GM19023 (cell line): ENCODE results near the gene MSH6.

ENCODE experiments used
- ATAC-seq: cut with Tn5 transposase; IDR thresholded peaks from one replicate; pipeline ENCODE4 v1.9.1; 2021; ENCODE audit warnings: mild to moderate bottlenecking, moderate library complexity; ENCODE audit not compliant: unreplicated experiment

The MSH6 gene

GRCh38 chr2:47782671-47783485, at the start of gene MSH6:
Gene MSH6, plus strand, starts transcription at chr2:47783145. Its CDS starts 89 bp downstream, at chr2:47783234.
- peak; percentile 84 for ATAC-seq

GRCh38 chr2:47735136-47735869, 47.6 kb upstream of the MSH6 start:
- no peak for ATAC-seq

GRCh38 chr2:47735912-47736311, 47.0 kb upstream of the MSH6 start:
- no peak for ATAC-seq

DNA sequence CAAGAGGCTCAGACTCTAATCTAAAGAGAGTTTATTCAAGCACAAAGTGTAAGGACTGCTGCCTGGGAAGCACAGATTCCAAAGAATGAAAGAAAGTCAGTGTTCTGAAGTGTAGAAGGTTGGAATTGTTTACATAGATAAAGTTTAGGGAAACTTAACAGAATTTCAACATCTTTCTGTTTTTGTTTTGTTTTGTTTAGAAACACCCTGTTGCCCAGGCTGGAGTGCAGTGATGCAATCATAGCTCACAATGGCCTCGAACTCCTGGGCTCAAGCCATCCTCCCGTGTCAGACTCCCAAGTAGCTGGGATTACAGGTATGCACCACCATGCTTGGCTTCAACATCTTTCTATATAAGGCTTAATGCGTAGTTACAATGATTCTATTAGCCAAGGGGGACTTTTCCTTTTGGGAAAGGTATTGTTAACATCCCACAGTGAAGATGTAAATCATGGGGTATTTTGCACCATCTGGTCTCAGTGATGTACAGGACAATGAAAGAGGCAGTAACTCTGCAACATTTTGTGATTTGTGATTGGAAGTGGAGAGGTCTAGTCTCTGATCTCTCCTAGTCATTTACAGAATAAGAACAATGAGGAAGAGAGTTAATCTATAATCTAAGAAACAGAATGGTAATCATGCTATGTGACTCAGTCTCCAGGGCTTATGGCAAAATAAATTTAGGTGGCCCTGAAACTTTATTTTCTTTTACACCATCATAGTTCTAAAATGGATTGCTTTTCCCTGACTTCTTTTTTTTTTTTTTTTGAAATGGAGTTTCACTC, 45.6 kb upstream of the MSH6 start:
- ATAC-seq: no peak

DNA sequence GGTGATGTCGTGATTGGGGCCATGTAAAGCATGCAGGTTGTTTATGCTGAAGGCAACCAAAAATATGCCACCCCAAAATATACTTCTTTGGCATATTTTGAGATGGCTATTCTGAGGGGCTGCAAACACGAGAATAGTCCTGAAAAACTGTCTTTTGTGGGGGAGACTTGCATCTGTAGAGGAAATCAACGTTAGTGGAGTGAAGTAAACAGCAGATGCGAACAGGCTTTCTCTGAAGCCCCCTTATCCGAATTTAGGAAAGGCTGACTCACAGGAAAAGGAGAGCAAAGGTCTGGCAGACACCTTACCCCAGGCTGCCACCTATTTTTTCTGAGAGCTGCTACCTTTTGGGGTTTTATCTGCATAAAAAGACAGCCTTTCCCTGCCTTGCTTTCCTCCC, 44.6 kb upstream of the MSH6 start:
- no peak for ATAC-seq

DNA sequence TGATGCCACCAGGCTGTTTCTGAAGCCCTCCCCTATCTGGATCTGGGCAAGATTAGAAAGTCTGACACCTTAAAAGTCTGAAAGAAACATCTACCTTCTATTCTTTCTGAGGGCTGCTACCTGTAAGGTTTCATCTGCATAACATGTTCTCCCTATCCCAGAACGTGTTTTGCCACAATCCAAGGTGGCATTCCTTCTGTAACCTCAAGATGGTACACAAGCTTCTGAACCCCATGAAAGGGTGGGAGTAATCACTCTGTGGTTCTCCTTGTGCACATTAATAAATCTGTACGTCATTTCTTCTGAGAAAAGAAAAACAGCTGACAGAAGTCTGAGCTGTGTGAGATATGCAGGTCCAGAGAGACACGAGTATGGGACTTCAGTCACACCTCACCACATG, 41.8 kb upstream of the MSH6 start:
- no peak for ATAC-seq

DNA sequence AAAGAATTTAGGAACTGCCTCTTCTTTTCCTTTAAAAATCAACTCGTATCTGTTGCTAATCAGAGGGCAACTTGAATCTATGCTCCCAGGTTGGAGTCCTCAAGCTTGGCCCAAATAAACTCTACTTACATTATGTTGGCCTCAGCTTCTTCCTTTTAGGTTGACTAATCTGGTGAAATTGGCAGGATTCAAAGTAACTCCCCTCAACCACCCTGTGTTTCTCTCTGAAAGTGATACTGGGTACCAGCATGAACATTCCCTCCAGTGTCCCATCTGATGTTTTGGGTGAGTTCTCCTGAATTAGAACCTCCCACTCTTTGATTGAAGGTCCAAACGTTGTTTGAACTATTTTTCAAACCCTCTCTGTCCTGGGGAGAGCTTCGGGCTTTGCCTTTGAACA, 41.3 kb upstream of the MSH6 start:
- no peak for ATAC-seq

DNA sequence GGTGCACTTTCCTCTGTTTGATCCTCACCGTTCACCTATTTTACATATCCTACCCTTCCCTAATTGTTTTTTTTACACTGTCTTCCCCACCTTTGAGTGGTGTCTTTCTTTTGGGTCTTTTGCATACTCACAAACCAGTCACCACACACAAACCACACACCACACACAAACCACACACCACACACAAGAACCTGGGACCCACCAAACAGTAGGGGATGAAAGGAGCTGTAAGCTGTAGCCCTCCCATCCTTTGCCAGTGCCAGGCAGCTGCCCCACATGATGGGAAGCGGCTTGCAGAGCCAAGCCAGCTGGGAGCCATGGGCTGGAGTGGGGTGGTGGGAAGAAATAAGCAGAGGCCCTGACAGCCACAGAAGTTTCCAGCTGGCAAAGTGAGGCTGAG, 38.9 kb upstream of the MSH6 start:
- no peak for ATAC-seq

GRCh38 chr2:47747878-47748277, 35.1 kb upstream of the MSH6 start:
- ATAC-seq: no peak

- ATAC-seq: peak; percentile 31
These were observed 31.0 kb upstream of the MSH6 start for GRCh38 chr2:47751856-47752414.

DNA sequence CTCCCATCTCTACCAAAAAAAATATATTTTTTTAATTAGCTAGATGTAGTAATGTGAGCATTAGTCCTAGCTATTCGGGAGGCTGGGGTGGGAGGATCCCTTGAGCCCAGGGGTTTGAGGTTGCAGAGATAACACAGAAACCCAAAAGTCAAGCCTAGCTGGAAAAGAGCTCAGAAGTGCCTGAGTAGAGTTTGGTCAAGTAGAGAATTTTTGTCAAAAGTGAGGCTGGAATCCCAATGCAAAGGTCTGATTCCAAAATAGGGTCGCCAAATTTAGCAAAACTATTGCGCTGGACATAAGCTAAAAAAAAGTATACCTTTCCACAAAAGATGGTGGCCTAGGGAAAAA, 15.5 kb upstream of the MSH6 start:
- ATAC-seq: no peak

DNA sequence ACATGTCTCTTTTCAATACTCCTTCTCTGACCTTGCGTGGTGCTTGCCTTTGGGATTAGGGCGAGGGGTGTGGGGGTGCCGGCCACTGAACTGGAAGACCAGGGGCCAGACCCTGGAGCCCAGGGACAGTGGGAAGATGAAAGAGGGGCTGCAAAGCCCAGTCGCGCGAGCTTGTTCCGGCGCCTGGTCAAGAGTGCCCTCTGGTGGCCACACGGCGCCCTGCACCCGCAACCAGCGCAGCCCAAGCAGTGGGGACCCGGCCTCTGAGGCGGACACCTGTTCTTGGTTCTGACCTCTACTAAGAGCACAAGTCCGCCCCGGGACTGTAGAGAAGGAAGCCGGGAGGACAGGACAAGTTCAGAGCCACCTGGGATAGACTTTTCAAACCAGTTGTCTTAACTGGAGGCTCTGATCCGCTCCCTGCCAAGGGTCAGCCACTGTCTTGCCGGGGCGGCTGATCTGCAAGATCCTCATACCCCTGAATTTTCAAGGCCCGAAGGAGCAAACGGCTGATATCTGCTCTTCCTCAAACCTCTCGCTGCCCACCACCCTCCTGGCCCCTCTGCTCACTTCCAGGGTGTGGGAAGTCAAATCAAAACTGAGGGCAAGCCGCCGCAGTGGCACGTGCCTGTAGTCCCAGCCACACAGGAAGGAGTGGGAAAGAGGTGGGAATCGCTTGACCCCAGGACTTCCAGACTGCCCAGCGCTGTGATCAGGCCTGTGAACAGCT, 14.9 kb upstream of the MSH6 start:
- ATAC-seq: peak; percentile 63

- ATAC-seq: no peak
These were observed 13.6 kb upstream of the MSH6 start for GRCh38 chr2:47769318-47769717.

- ATAC-seq: no peak
These were observed 11.7 kb upstream of the MSH6 start for GRCh38 chr2:47771211-47771610.

DNA sequence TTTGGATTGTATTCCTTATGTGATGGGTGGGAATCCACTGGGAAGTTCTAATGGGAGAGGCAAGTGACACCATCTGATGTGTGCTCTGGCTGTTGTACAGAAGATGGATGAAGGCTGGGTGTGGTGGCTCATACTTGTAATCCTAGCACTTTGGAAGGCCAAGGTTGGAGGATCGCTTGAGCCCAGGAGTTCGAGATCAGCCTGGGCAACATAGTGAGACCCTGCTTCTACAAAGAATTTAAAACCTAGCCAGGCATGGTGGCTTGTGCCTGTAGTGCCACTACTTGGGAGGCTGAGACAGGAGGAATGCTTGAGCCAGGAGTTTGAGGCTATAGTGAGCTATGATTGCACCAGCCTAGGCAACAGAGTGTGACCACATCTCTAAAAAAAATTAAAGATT, 10.6 kb upstream of the MSH6 start:
- ATAC-seq: no peak

GRCh38 chr2:47774567-47774966, 8.4 kb upstream of the MSH6 start:
- no peak for ATAC-seq

GRCh38 chr2:47777277-47777937, 5.5 kb upstream of the MSH6 start:
- ATAC-seq: no peak

DNA sequence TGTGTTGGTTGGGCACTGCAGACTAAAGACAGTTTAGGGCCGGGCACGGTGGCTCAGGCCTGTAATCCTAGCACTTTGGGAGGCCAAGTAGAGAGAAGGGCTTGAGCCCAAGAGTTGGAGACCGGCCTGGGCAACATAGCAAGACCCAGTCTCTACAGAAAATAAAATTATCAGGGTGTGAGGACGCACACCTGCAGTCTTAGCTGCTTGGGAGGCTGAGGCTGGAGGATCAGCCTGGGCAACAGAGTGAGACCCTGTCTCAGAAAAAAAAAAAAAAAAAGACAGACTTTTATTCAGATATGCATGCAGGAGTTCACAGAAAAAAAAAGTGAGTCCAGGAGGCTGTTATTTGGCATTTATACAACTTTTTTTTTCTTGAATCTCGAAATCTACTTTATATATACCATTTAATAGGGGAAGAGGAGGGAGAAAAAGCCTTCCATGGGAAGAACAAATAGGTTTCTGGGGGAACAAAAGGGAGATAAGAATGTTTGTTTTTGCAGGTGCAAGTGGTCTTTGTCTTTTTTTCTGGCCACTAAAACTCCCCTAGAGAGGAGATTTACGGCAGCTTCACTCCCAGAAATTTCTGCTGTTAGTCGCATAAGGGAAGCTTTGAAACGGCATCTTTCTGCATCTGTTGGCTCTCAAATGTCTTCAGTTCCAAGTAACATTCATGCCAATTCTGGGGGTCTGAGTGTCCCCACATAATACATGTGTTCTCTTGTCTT, 4.1 kb upstream of the MSH6 start:
- no peak for ATAC-seq

DNA sequence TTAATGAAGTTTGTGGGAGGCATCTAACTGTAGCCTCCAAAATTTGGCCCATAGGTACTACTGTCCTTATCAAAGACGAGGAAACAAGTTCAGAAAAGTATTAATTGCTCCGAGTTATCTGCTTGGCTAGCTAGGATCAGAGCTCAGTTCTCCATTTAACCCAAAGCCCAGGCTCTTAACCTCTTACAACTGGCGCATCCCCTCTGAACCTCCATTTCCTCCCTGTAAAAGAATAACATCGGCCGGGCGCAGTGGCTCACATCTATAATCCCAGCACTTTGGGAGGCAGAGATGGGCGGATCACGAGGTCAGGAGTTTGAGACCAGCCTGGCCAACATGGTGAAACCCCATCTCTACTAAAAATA, 3.5 kb upstream of the MSH6 start:
- no peak for ATAC-seq

DNA sequence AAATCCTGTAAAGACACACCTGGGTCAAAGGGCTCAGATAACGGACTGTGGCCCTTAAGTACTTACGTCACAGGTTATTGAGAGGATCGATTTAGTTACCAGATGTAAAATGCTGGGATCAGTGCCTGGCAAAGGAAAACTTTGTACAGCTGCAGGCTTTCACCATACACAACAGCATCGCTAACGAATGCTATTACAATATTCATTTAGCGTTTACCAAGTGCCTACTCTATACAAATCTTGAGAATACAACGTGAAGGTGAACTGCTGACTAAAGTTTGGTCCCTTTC, 619 bp upstream of the MSH6 start:
- no peak for ATAC-seq
